Keratinocyte (primary cell): ENCODE measurements around the gene ACMSD. TPM values are rescaled to one million over a fixed set of nuclear protein-coding genes. Genes with fewer than 3 reads are reported as not detected.

Experiments
- DNase-seq: peaks from one replicate; pipeline ENCODE4 v3.0.0-alpha.2; 2011; ENCODE audit warnings: low read depth, missing footprints, low spot score
- FAIRE-seq: peaks from 2 replicates; lab custom pipeline; 2011; peaks lifted over from hg19 to GRCh38; lab: Jason Lieb, UNC
- H2AFZ ChIP-seq: 2 replicates; pipeline ENCODE4 v1.6.0; 2012; ENCODE audit warnings: low read length, control low read depth, inconsistent platforms; ENCODE audit not compliant: control insufficient read depth
- H3K27ac ChIP-seq: 2 replicates; pipeline ENCODE4 v1.5.1; 2011; ENCODE audit warnings: low read length; ENCODE audit not compliant: control insufficient read depth, insufficient read depth
- H3K27me3 ChIP-seq: 3 replicates; pipeline ENCODE4 v1.6.0; 2011; ENCODE audit warnings: low read length; ENCODE audit not compliant: control insufficient read depth, insufficient read depth; ENCODE audit errors: extremely low read depth
- H3K36me3 ChIP-seq, 2 experiments: 2 replicates in 1 of 2; 3 replicates in 1 of 2; pipeline ENCODE4 v1.5.1; 2011; ENCODE audit warnings: low read length in 2 of 2, mild to moderate bottlenecking in 1 of 2; ENCODE audit not compliant: control insufficient read depth in 2 of 2, insufficient read depth in 2 of 2; ENCODE audit errors: extremely low read depth in 1 of 2
- H3K4me1 ChIP-seq: 3 replicates; pipeline ENCODE4 v1.5.1; 2011; ENCODE audit warnings: low read length; ENCODE audit not compliant: control insufficient read depth, insufficient read depth; ENCODE audit errors: extremely low read depth
- H3K4me2 ChIP-seq: 3 replicates; pipeline ENCODE4 v1.6.0; 2011; ENCODE audit warnings: low read depth, low read length; ENCODE audit not compliant: control insufficient read depth, insufficient read depth; ENCODE audit errors: extremely low read depth
- H3K4me3 ChIP-seq, 3 experiments: fragments of 200-600 bp in 1 of 3; sonication (generic) in 1 of 3; 2 replicates in 2 of 3; 3 replicates in 1 of 3; pipeline ENCODE4 v1.5.1; 2011 to 2016; ENCODE audit warnings: low read length in 3 of 3, mild to moderate bottlenecking in 3 of 3, control low read depth in 2 of 3, inconsistent platforms in 1 of 3, low read depth in 1 of 3, mixed read lengths in 1 of 3, mixed run types in 1 of 3, moderate library complexity in 1 of 3; ENCODE audit not compliant: control insufficient read depth in 2 of 3, insufficient read depth in 2 of 3; ENCODE audit errors: extremely low read depth in 1 of 3
- H3K79me2 ChIP-seq: 2 replicates; pipeline ENCODE4 v1.6.0; 2012; ENCODE audit warnings: low read length; ENCODE audit not compliant: control insufficient read depth, insufficient read depth
- H3K9ac ChIP-seq: 3 replicates; pipeline ENCODE4 v1.6.0; 2011; ENCODE audit warnings: low read length; ENCODE audit not compliant: control insufficient read depth, insufficient read depth; ENCODE audit errors: extremely low read depth
- H3K9me1 ChIP-seq: 3 replicates; pipeline ENCODE4 v1.6.0; 2011; ENCODE audit warnings: low read length; ENCODE audit not compliant: control insufficient read depth, insufficient read depth; ENCODE audit errors: extremely low read depth
- H3K9me3 ChIP-seq: 2 replicates; pipeline ENCODE4 v1.5.1; 2012; ENCODE audit warnings: low read depth, low read length; ENCODE audit not compliant: control insufficient read depth
- H4K20me1 ChIP-seq: 3 replicates; pipeline ENCODE4 v1.6.0; 2011; ENCODE audit warnings: low read length; ENCODE audit not compliant: control insufficient read depth, insufficient read depth; ENCODE audit errors: extremely low read depth
- CTCF ChIP-seq, 3 experiments: IDR thresholded peaks in 1 of 3; conservative IDR thresholded peaks in 1 of 3; optimal IDR thresholded peaks in 1 of 3; 2 replicates in 2 of 3; 3 replicates in 1 of 3; pipeline versions ENCODE3 to v1.5.1; 2011; ENCODE audit warnings: low read length in 3 of 3, mild to moderate bottlenecking in 3 of 3, moderate library complexity in 2 of 3, control low read depth in 1 of 3, inconsistent platforms in 1 of 3; ENCODE audit not compliant: insufficient read depth in 2 of 3; ENCODE audit errors: extremely low read depth in 1 of 3
- EZH2 ChIP-seq: IDR thresholded peaks from one replicate; pipeline ENCODE4 v1.6.1; 2012; ENCODE audit warnings: inconsistent platforms, mild to moderate bottlenecking, low read length, moderate library complexity
- dilution Hi-C: fragments of 300-500 bp; cut with MboI; formaldehyde crosslinking; loops from one replicate; pipeline ENCODE4 v1.7.0; 2020; ENCODE audit warnings: low sequenced_read_pairs; ENCODE audit not compliant: extremely low pct_ligation_motif_present
- polyA plus RNA-seq, 5 experiments: library from polyadenylated mRNA; depleted of rRNA in 3 of 5; stranded (reverse) in 3 of 5; stranded (forward) in 1 of 5; unstranded in 1 of 5; fragments of >200 nt; gene quantifications; 1 replicate in 1 of 5; 2 replicates in 3 of 5; 3 replicates in 1 of 5; pipeline versions ENCODE4 v1.2.1 to v1.2.3, GENCODE V29; 2011 to 2012; ENCODE audit warnings: missing spikeins in 2 of 5, low read depth in 1 of 5, low replicate concordance in 1 of 5

Gene ACMSD
- polyA plus RNA-seq, 1 donor (not counting 4 experiments of a cell fraction or from before 2014, with no cell fraction given), result not detected

DNA sequence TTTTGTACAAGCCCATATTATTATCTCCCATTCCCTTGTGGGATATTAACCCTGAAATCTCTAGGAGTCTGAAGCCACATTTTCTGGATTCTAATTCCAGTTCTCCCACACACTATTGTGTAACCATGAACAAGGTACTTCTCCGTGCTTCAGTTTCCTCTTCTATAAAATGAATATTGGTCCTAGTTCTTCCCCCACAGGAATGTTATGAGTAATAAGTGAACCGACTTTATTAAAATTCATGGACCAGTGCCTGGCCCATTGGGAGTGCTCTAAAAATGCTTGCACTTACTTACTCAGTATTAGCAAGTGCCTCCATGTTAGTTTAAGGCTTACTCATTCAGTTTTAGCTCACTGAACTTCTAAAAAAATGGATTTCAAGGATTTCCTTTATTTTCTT lies 1.4 kb upstream of the ACMSD start:
- Histone ChIP-seq H3K9ac (no peak overlapping the region), H3K79me2 (no peaks in the 10 kb centered on the region), H2AFZ (peak overlapping the region; percentile 82), H3K27me3 (no peaks in the 10 kb centered on the region), H3K4me1 (peaks cover 13% of the 10 kb centered on the region), H4K20me1 (no peaks in the 10 kb centered on the region), H3K4me3 (no peak overlapping the region), H3K9me1 (no peaks in the 10 kb centered on the region), H3K9me3 (peaks cover 2% of the 10 kb centered on the region), H3K4me2 (peak overlapping the region; percentile 63), H3K36me3 (no peaks in the 10 kb centered on the region), H3K27ac (peak overlapping the region; percentile 57)
- TF ChIP-seq CTCF (optimal IDR thresholded peaks at IDR 0.05 in 1 of 3, IDR thresholded peaks at IDR 0.05 in 1 of 3, conservative IDR thresholded peaks at IDR 0.05 in 1 of 3; ENCODE audit: extremely low read depth in 1 of 3, insufficient read depth in 2 of 3, low read length in 3 of 3), result no peak
- no peak for TF ChIP-seq EZH2
- FAIRE-seq (peak; percentile 67), DNase-seq (peak; percentile 67)
- dilution Hi-C loops, result no loop called here

GRCh38 chr2:134839649-134840048 lies 1.2 kb downstream of the ACMSD start:
- H3K9me3 ChIP-seq, result peaks cover 2% of the 10 kb centered on the region
- H3K4me2 ChIP-seq, result no peak overlapping the region
- H4K20me1 ChIP-seq, result no peaks in the 10 kb centered on the region
- H3K27ac ChIP-seq, result no peak overlapping the region
- DNase-seq, result no peak
- peaks cover 17% of the 10 kb centered on the region for H3K4me1 ChIP-seq
- dilution Hi-C loops, result no loop called here
- H3K9ac ChIP-seq, result no peak overlapping the region
- no peaks in the 10 kb centered on the region for H3K79me2 ChIP-seq
- TF ChIP-seq CTCF (optimal IDR thresholded peaks at IDR 0.05 in 1 of 3, IDR thresholded peaks at IDR 0.05 in 1 of 3, conservative IDR thresholded peaks at IDR 0.05 in 1 of 3; ENCODE audit: extremely low read depth in 1 of 3, insufficient read depth in 2 of 3, low read length in 3 of 3) (no peak), EZH2 (no peak)
- no peaks in the 10 kb centered on the region for H3K27me3 ChIP-seq
- H3K36me3 ChIP-seq, result no peaks in the 10 kb centered on the region
- no peak overlapping the region for H2AFZ ChIP-seq
- no peak overlapping the region for H3K4me3 ChIP-seq
- no peaks in the 10 kb centered on the region for H3K9me1 ChIP-seq
- no peak for FAIRE-seq
